HEK293 (cell line): ENCODE measurements around the gene PRR22.

Experiments used
- BCL11A ChIP-seq: fragments of 450-650 bp; formaldehyde crosslinking; IDR thresholded peaks from 2 replicates; pipeline ENCODE4 v1.5.1; 2016; ENCODE audit warnings: low read depth, missing biosample characterization, missing genetic modification characterization
- RBAK ChIP-seq: fragments of 450-650 bp; formaldehyde crosslinking; IDR thresholded peaks from 2 replicates; pipeline ENCODE4 v1.5.1; 2016; ENCODE audit warnings: missing biosample characterization, missing genetic modification characterization
- ZNF169 ChIP-seq: fragments of 450-650 bp; formaldehyde crosslinking; IDR thresholded peaks from 2 replicates; pipeline ENCODE4 v1.5.1; 2016; ENCODE audit warnings: missing biosample characterization, missing genetic modification characterization
- TF ChIP-seq, protein P1 (sequence below): fragments of 450-650 bp; formaldehyde crosslinking; IDR thresholded peaks from 2 replicates; pipeline ENCODE4 v1.5.1; 2016; ENCODE audit warnings: missing biosample characterization, missing genetic modification characterization

DNA sequence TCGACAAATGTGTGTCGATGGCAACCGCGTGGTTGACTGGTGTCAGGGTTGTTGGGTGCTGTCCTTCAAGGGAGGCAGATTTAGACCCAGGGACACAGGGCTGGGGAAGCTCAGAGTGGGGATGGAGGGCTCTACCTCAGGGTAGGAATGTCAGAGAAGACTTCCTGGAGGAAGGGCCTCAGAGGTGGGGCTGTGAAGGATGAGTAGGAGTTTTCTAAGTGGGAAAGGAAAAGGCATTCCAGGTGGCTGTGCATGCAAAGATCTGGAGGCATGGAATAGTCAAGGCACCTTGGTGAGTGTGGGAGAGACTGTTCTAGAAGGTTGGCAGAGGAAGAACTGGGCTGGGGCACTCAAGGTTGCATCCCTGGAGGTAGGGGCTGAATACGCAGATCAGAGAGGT, 22.4 kb upstream of the PRR22 start:
- TF ChIP-seq ZNF169 (tag by site-specific recombination) (no peak), BCL11A (tag by site-specific recombination) (no peak), RBAK (no peak)
- TF ChIP-seq, protein P1, sequence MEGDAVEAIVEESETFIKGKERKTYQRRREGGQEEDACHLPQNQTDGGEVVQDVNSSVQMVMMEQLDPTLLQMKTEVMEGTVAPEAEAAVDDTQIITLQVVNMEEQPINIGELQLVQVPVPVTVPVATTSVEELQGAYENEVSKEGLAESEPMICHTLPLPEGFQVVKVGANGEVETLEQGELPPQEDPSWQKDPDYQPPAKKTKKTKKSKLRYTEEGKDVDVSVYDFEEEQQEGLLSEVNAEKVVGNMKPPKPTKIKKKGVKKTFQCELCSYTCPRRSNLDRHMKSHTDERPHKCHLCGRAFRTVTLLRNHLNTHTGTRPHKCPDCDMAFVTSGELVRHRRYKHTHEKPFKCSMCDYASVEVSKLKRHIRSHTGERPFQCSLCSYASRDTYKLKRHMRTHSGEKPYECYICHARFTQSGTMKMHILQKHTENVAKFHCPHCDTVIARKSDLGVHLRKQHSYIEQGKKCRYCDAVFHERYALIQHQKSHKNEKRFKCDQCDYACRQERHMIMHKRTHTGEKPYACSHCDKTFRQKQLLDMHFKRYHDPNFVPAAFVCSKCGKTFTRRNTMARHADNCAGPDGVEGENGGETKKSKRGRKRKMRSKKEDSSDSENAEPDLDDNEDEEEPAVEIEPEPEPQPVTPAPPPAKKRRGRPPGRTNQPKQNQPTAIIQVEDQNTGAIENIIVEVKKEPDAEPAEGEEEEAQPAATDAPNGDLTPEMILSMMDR (tag by site-specific recombination), result no peak
